Suprapubic skin (tissue), 4 donors: ENCODE results near the gene PLCL2. TPM values are rescaled to one million over a fixed set of nuclear protein-coding genes. Genes with fewer than 3 reads are reported as not detected.

Experiments
- DNase-seq, 2 donors: peaks; one replicate each; pipeline ENCODE4 v3.0.0-alpha.2; 2019; ENCODE audit warnings: low spot score in 2 of 2
- H3K27ac ChIP-seq: fragments of 200-600 bp; sonication (generic); one replicate; pipeline ENCODE4 v1.5.1; 2019
- H3K27me3 ChIP-seq: fragments of 200-600 bp; sonication (generic); one replicate; pipeline ENCODE4 v1.5.1; 2019
- H3K36me3 ChIP-seq: fragments of 200-600 bp; sonication (generic); one replicate; pipeline ENCODE4 v1.5.1; 2019
- H3K4me1 ChIP-seq: fragments of 200-600 bp; sonication (generic); one replicate; pipeline ENCODE4 v1.5.1; 2019
- H3K4me3 ChIP-seq: fragments of 200-600 bp; sonication (generic); one replicate; pipeline ENCODE4 v1.5.1; 2019; ENCODE audit warnings: mild to moderate bottlenecking
- H3K9me3 ChIP-seq: fragments of 200-600 bp; sonication (generic); one replicate; pipeline ENCODE4 v1.5.1; 2019
- EP300 ChIP-seq: sonication (generic); formaldehyde crosslinking; IDR thresholded peaks from one replicate; pipeline ENCODE4 v1.6.1; 2017; ENCODE audit warnings: antibody characterized with exemption
- POLR2A ChIP-seq, 2 donors: fragments of 450-650 bp; IDR thresholded peaks; one replicate each; pipeline ENCODE4 v1.6.1; 2017; ENCODE audit warnings: antibody characterized with exemption in 2 of 2, mild to moderate bottlenecking in 2 of 2, moderate library complexity in 2 of 2
- POLR2AphosphoS5 ChIP-seq, 3 donors: sonication (generic); formaldehyde crosslinking; IDR thresholded peaks; one replicate each; pipeline ENCODE4 v1.6.1; 2017; ENCODE audit warnings: antibody characterized with exemption in 3 of 3
- WGBS: methylation state at CpG from one replicate; pipeline ENCODE4 v1.1.5; 2018; 5-methylcytosine and 5-hydroxymethylcytosine counted together
- total RNA-seq, 4 donors: library from RNA; depleted of rRNA; stranded (reverse); fragments of >200 nt; gene quantifications; one replicate each; pipeline ENCODE4 v1.1.0, GENCODE V29; 2016
- TF ChIP-seq, protein P1 (sequence below), 2 donors: fragments of 200-600 bp in 1 of 2; fragments of 450-650 bp in 1 of 2; sonication (generic) in 1 of 2; IDR thresholded peaks; one replicate each; pipeline ENCODE4 v1.5.1; 2016 to 2019; ENCODE audit warnings: antibody characterized with exemption in 2 of 2, mild to moderate bottlenecking in 1 of 2, moderate library complexity in 1 of 2

PLCL2 gene
- total RNA-seq, 4 donors from 2014 or later: 1.5 to 4.2 (median 1.9) TPM

- no peak overlapping the region for H3K27ac ChIP-seq
- no peaks in the 10 kb centered on the region for H3K36me3 ChIP-seq
- DNase-seq: no peak
- no peaks in the 10 kb centered on the region for H3K9me3 ChIP-seq
- no peak overlapping the region for H3K4me3 ChIP-seq
- TF ChIP-seq, protein P1, sequence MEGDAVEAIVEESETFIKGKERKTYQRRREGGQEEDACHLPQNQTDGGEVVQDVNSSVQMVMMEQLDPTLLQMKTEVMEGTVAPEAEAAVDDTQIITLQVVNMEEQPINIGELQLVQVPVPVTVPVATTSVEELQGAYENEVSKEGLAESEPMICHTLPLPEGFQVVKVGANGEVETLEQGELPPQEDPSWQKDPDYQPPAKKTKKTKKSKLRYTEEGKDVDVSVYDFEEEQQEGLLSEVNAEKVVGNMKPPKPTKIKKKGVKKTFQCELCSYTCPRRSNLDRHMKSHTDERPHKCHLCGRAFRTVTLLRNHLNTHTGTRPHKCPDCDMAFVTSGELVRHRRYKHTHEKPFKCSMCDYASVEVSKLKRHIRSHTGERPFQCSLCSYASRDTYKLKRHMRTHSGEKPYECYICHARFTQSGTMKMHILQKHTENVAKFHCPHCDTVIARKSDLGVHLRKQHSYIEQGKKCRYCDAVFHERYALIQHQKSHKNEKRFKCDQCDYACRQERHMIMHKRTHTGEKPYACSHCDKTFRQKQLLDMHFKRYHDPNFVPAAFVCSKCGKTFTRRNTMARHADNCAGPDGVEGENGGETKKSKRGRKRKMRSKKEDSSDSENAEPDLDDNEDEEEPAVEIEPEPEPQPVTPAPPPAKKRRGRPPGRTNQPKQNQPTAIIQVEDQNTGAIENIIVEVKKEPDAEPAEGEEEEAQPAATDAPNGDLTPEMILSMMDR (IDR thresholded peaks at IDR 0.05): no peak
- TF ChIP-seq POLR2A (IDR thresholded peaks at IDR 0.05): no peak
- TF ChIP-seq EP300: no peak
- no peak for TF ChIP-seq POLR2AphosphoS5 (IDR thresholded peaks at IDR 0.05)
- no peaks in the 10 kb centered on the region for H3K27me3 ChIP-seq
- H3K4me1 ChIP-seq: no peaks in the 10 kb centered on the region
- WGBS: 59% methylated on average over 3 of the region's 3 CpGs
Observed at GRCh38 chr3:16860234-16860633, 24.5 kb upstream of the PLCL2 start.

DNA sequence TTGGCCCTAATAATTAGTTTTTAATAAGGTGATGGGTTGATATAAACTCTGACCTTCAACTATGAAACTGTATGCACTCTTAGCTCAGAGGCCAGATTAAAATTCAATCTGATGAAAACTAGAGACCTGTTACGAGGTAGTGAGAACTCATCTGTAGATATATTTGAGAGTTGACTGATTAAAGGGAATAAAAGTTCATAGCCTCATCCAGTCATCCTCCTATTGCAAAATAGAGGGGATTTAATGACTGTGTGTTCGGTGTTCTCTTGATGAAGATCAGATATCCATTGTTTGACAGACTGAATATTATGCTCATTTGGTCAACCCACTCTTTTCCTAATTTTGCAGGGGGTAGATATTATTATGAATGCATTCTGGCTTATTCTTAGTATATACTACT is 23.3 kb upstream of the PLCL2 start:
- Histone ChIP-seq H3K27ac (no peak overlapping the region), H3K27me3 (no peaks in the 10 kb centered on the region), H3K4me3 (no peak overlapping the region), H3K9me3 (no peaks in the 10 kb centered on the region), H3K4me1 (no peaks in the 10 kb centered on the region), H3K36me3 (no peaks in the 10 kb centered on the region)
- TF ChIP-seq POLR2AphosphoS5 (IDR thresholded peaks at IDR 0.05) (no peak), EP300 (no peak), POLR2A (IDR thresholded peaks at IDR 0.05) (no peak)
- TF ChIP-seq, protein P1 (IDR thresholded peaks at IDR 0.05): no peak
- DNase-seq: no peak
- 88% methylated on average over 2 of the region's 2 CpGs for WGBS

DNA sequence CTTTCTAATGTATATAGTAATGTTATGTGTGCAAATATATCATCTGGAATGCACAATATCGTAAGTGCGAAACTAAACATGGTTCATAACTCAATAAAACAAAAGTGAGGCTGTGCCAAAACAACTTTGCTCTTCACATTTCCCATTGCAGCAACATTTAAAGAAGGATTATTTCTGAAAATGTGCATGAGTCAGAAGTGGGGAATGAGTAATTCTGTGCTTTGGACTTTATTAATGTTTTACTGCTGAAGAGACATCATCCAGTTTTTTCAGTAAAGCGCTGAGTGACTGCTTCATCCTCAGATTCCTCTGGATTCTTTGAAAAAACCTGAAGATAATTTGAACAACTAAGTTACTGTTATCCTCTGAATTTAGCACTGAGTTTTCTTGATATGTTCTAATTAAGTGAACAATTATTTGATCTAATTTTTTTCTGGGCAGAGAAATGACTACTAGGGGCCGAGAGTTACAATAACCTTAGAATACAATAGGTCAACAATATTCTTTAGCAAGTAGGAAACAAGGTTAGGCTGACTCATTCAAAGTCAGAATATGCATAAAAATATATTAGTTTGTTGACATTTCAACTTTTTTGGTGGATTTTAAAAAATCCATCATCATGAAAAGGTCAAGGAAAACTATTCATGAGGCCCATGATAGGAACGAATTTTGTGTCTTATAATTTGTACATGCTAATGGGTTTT is 20.0 kb upstream of the PLCL2 start:
- Histone ChIP-seq H3K36me3 (no peaks in the 10 kb centered on the region), H3K4me1 (no peaks in the 10 kb centered on the region), H3K4me3 (no peak overlapping the region), H3K27ac (no peak overlapping the region), H3K9me3 (no peaks in the 10 kb centered on the region), H3K27me3 (no peaks in the 10 kb centered on the region)
- no peak for DNase-seq
- TF ChIP-seq POLR2AphosphoS5 (IDR thresholded peaks at IDR 0.05): no peak
- no peak for TF ChIP-seq POLR2A (IDR thresholded peaks at IDR 0.05)
- TF ChIP-seq, protein P1 (IDR thresholded peaks at IDR 0.05): no peak
- TF ChIP-seq EP300: no peak
- 60% methylated on average over 5 of the region's 5 CpGs for WGBS

DNA sequence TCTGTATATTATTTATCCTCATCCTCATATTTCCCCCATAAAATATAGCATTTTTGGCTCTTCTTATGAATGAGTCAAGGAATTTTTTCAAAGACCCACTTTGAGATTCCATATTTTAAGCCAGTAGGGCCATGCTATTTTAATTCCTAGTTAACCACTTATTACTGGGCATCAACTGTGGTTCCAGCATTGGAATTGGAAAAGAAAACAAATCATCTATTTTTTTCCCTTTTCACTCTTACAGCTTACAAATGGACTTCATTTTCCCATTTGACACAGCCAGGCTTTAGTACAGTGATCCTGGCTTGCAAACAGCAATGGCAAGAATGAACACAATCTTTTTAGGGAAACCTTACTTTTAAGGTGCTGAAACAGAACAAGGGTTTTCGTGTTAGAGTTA is 19.4 kb upstream of the PLCL2 start:
- DNase-seq: no peak
- TF ChIP-seq, protein P1 (IDR thresholded peaks at IDR 0.05): no peak
- TF ChIP-seq POLR2A (IDR thresholded peaks at IDR 0.05) (no peak), EP300 (no peak), POLR2AphosphoS5 (IDR thresholded peaks at IDR 0.05) (no peak)
- Histone ChIP-seq H3K36me3 (no peaks in the 10 kb centered on the region), H3K9me3 (no peaks in the 10 kb centered on the region), H3K27me3 (no peaks in the 10 kb centered on the region), H3K4me1 (no peaks in the 10 kb centered on the region), H3K27ac (no peak overlapping the region), H3K4me3 (no peak overlapping the region)
- 95% methylated on average over 1 of the region's 1 CpG for WGBS

DNA sequence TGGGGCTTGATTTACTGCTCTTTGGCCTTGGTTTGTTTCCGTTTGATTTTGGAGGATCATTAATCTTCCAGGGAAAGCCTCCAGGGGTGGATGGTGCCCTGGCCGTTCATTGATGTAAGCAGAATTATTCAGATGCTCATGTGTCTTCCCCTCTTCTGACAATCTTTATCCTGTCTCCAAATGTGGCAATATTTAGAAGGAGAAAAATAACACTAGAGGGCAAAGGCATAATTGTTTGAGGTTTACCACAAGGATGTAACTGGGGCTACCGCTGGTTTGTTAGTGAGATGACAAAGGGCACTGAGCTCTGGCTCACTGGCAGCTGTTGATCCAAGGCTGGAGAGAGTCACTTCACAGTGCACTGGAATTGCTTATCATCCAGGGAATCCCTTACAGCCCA is 18.2 kb upstream of the PLCL2 start:
- Histone ChIP-seq H3K4me1 (no peaks in the 10 kb centered on the region), H3K27me3 (no peaks in the 10 kb centered on the region), H3K4me3 (no peak overlapping the region), H3K27ac (no peak overlapping the region), H3K36me3 (no peaks in the 10 kb centered on the region), H3K9me3 (no peaks in the 10 kb centered on the region)
- TF ChIP-seq, protein P1 (IDR thresholded peaks at IDR 0.05): no peak
- no peak for TF ChIP-seq POLR2AphosphoS5 (IDR thresholded peaks at IDR 0.05)
- TF ChIP-seq POLR2A (IDR thresholded peaks at IDR 0.05): no peak
- TF ChIP-seq EP300: no peak
- no peak for DNase-seq
- WGBS: 25% methylated on average over 3 of the region's 3 CpGs
